ENCODE measurements around the gene CTIF.

CTIF gene

GRCh38 chr18:48669991-48670750, 131.3 kb downstream of the CTIF start:
- no peak for DNase-seq

- DNase-seq, result no peak
Observed at GRCh38 chr18:48670751-48671560, 132.1 kb downstream of the CTIF start.

GRCh38 chr18:48671561-48671945, 132.7 kb downstream of the CTIF start:
- no peak for DNase-seq

- no peak for DNase-seq
Observed at GRCh38 chr18:48672671-48673340, 134.0 kb downstream of the CTIF start.

GRCh38 chr18:48673456-48673852, 134.6 kb downstream of the CTIF start:
- no peak for DNase-seq

GRCh38 chr18:48673853-48674721, 135.3 kb downstream of the CTIF start:
- no peak for DNase-seq

- no peak for DNase-seq
Observed at GRCh38 chr18:48674758-48675351, 136.0 kb downstream of the CTIF start.

GRCh38 chr18:48675352-48675761, 136.5 kb downstream of the CTIF start:
- DNase-seq, result peak; percentile 81

GRCh38 chr18:48675912-48676311, 137.1 kb downstream of the CTIF start:
- no peak for DNase-seq

GRCh38 chr18:48676346-48676745, 137.5 kb downstream of the CTIF start:
- DNase-seq, result no peak

GRCh38 chr18:48676756-48677368, 138.0 kb downstream of the CTIF start:
- peak; percentile 55 for DNase-seq

GRCh38 chr18:48678237-48679115, 139.6 kb downstream of the CTIF start:
- no peak for DNase-seq

- DNase-seq, result no peak
Observed at GRCh38 chr18:48679236-48679635, 140.4 kb downstream of the CTIF start.

- no peak for DNase-seq
Observed at GRCh38 chr18:48680339-48681250, 141.8 kb downstream of the CTIF start.

GRCh38 chr18:48682768-48683167, 143.9 kb downstream of the CTIF start:
- DNase-seq, result no peak

- no peak for DNase-seq
Observed at GRCh38 chr18:48683197-48683596, 144.4 kb downstream of the CTIF start.

GRCh38 chr18:48683661-48684060, 144.8 kb downstream of the CTIF start:
- DNase-seq, result no peak

- DNase-seq, result no peak
Observed at GRCh38 chr18:48687346-48688042, 148.7 kb downstream of the CTIF start.

GRCh38 chr18:48688961-48689360, 150.1 kb downstream of the CTIF start:
- no peak for DNase-seq
